Stimulated activated CD4-positive, alpha-beta T cell treated with anti-CD3 and anti-CD28 coated beads, Interleukin-2, amount 100 ng/mL, for 48 hours (primary cell): Measurements from ENCODE around the gene CNOT1.

Experiments
- DNase-seq, 2 donors: peaks; one replicate each; pipeline ENCODE4 v3.0.0-alpha.2; 2020

The CNOT1 gene

GRCh38 chr16:58481226-58481869 is 148.3 kb downstream of the CNOT1 start:
- DNase-seq: no peak

- DNase-seq: no peak
Measured at GRCh38 chr16:58478427-58478826, 151.2 kb downstream of the CNOT1 start.

- no peak for DNase-seq
Measured at GRCh38 chr16:58476791-58477190, 152.8 kb downstream of the CNOT1 start.

GRCh38 chr16:58475091-58475619 is 154.5 kb downstream of the CNOT1 start:
- DNase-seq: no peak

- DNase-seq: no peak
Measured at GRCh38 chr16:58474296-58474695, 155.3 kb downstream of the CNOT1 start.

GRCh38 chr16:58472827-58473226 is 156.8 kb downstream of the CNOT1 start:
- no peak for DNase-seq

GRCh38 chr16:58472266-58472665 is 157.4 kb downstream of the CNOT1 start:
- DNase-seq: no peak

GRCh38 chr16:58471209-58471975 is 158.2 kb downstream of the CNOT1 start:
- DNase-seq: no peak
